AG08396 (cell line): ENCODE measurements around the gene EXOC3L4.

Experiments used
- DNase-seq: peaks from one replicate; pipeline ENCODE4 v3.0.0; 2012; ENCODE audit warnings: low spot score, mixed read lengths

Gene EXOC3L4

GRCh38 chr14:103070971-103071542 is 23.5 kb upstream of the EXOC3L4 start:
- no peak for DNase-seq

- no peak for DNase-seq
Observed at GRCh38 chr14:103071544-103072251, 22.8 kb upstream of the EXOC3L4 start.

DNA sequence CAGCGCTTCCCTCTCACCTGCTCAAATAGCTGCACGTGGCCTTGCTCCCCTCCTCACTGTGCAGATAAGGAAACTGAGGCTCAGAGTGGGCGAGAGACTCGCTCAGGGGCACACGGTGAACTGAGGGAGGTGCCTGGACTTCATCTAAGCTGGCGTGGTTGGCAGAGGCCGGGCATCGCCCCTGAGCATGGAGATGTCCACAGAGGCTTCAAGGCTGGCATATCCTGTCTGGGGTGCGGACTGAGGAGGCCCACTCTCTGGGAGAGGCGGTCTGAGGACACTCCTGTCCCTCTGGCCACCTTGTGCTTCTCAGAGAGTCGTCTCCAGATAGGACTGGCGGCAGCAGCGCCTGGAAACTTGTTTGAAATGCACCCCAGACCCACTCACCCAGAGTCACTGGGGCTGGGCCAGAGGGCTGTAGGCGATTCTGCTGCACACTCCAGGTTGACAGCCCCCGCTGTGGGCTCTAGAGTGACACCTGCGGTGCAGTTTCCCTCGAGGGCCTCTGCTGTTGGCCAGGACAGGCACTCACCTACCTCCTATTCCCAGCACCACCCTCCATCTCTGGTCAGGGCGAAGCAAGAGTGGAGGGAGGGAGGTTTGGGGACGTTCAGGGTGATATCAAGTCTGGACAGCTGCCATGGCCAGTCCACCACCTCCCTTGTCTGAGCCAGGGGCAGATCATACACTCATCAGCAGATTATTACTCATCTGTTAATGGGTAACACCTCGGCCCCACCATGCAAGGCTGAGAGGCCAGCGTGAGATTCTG is 21.7 kb upstream of the EXOC3L4 start:
- DNase-seq, result no peak

DNA sequence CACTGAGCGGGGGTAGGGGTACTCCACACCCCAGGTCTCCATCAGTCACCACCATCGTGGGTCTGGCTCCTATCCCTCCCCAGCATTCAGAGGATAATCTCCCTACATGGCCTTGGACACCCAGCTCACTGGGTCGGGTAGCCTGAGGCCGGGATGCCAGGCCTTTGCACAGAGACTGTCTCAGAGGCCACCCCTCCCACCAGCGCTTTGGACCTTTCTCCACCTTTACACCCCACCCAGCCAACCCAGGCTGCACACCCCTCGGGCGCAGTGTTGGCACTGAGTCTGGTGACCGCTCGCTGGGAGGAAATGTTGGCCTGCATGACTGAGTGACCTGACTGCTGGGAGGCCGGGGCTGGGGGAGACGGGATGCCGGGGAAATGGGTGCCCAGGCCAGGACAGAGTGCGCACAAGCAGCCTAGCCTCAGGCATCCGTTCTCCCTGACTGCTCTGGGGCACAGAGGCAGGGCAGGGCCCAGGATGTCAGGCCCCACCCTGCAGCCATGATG is 21.1 kb upstream of the EXOC3L4 start:
- no peak for DNase-seq

DNA sequence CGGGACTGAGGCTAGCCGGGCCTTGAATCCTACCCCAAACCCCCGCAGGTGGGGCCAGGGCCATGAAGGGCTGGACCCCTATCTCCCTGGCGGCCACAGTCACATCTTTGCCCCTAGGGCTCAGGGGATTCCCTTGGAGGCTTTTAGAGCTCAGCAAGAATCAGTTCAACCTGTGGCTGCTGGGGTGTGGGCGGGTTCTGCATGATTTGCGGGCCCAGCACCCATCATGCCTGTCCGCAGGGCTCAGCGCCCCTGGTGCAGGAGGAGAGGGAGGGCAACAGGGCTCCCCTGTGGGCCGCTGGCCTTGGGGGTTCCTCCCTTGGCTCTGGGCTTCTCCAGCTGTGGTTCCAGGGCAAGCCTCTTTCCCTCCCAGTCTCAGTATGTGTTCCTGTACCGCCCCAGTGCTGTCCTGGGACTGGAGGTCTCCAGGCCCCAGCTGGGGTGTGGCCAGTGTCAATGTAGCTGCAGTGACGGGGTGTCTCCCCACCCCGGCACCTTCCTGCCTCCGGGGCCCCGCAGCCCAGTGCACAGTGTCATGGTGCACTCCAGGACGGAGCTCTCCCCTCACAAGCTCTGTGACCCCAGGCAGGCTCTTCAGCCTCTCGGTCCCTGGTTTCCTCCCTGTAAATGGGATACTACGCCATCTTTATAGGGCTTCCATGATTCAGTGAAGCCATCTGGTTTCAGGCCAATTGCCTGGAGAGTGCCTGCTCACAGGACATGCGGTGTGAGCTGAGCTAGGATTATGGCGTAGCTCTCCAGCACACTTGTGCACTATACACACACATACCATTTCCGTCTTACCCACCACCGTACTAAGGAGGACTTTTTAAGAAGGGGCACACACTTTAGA is 20.4 kb upstream of the EXOC3L4 start:
- no peak for DNase-seq

- DNase-seq, result no peak
Observed at GRCh38 chr14:103074729-103075367, 19.7 kb upstream of the EXOC3L4 start.

GRCh38 chr14:103078420-103078749 is 16.1 kb upstream of the EXOC3L4 start:
- peak; percentile 87 for DNase-seq

DNA sequence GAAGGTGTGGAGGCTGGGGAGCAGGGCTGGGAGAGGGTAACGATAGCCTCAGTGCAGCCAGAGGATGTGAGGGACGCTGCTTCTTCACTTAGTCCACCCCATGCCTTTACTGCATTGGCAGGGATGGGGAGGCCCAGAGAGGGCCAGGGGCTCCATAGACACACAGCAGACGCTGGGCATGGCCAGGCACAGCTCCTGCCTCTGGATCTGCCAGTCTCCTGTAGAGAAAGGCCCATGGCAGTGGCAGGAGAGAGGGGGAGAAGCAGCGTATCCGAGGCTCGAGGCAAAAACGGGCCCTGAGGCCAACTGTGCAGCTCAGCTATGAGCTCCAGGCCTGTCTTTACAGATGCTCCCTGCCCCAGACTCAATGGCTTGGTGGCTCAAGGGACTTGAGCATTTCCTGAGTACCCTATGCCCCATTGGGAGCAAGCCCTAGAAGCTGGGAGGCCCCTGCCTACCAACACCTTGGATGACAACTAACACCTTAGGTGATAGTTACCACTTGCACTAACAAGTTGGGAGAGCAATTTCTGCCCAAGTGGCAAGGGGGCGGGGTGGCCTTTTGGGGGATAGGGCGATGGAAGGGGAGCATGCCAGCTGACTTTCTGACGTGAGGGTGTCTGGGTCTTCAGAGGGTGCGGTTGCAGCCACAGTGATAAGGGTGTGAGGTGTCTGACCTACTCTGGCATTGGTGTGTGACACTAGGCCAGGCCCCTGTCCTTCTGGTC is 15.5 kb upstream of the EXOC3L4 start:
- no peak for DNase-seq

DNA sequence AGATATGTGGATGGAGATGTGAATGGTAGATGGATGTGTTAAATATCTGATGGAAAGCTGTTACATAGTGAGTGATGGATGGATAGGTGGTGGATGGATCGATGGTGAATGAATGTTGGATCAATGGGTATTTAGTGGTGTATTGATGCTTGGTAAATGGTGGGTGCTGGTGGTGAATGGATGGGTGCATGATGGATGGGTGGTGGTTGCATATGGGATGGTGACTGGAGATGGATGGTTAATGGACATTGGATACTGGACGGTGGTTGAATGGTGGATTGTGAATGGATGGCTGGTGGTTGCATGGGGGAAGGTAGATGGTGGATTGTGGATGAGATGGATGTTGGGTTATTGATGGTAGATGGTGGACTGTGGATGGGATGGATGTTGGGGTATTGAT is 12.6 kb upstream of the EXOC3L4 start:
- no peak for DNase-seq

DNA sequence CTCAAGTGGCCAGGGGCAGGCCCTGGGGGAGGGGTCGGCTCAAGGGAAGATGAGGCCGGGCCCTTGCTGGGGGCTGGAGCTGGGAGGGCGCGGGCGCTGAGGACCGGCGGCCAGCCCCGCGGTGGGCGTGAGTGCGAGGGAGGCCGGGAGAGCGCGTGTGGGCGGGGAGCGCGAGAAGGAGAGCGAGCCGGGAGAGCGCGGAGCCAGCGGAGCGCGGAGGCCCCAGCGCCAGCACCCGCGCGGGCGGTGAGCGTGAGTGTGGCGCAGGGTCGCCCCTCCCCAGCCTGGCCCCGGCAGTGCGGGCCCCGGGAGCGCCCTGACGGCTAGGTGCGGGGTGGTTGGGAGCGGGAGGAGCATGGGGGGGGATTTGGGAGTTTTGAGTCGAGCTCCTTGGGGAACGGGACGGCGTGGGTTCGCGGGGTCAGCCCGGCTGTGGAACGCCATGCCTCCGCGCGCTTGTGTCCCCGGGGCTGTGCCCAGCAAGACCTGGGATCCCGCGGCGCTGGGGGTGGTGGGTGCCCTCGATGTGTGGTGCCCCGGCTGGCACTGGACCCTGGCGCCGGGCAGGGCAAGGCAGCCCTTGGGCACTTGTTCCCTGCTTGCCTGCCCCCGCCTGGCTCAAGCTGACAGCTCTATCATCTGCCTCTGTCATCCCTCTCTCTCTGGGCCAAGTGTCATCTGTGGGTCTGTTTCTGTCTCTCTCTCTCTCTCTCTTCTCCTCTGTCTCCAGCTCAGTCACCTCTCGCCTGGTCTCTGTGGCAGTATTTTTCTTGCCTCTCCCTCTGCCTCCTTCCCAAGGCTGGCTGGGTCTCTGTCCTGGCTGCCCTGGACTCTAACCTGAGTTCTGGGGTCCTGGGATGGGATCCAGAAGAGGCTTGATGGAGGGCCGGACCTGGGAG is 10.3 kb upstream of the EXOC3L4 start, which contains the start of gene LBHD2:
Gene LBHD2 (plus strand): TSS at position 190 of the 899 bp plus-strand sequence. CDS start 1,803 bp downstream, outside the sequence.
- DNase-seq, result no peak

GRCh38 chr14:103085106-103086091 is 9.1 kb upstream of the EXOC3L4 start:
- DNase-seq, result no peak

DNA sequence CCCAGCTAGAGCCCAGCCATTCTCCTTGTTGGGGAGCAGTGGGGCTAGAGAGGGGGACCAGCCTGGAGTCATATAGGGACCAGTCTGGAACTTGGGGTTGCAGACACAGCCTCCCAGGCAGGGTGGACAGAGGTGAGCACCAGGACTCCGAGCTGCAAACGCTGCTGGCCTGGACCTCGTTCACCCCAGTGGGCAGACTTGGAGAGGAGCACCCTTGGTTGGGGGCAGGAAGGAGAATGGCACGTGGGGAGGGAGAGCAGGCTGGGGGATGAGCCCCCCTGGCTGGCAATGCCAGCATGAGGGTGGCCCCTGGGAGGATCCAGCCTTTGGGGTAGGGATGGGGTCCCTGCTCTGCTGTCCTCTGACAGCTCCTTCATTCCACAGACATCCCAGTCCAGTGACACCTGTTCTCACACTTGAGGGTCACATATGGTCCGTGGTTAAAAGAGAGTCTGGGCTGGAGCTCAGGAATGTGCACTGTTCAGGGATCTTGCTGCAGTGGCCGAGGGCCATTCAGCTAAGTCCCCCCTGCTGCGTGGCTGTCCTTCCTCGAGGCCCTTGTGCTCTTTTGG is 7.7 kb upstream of the EXOC3L4 start:
- no peak for DNase-seq

GRCh38 chr14:103087343-103087835 is 7.1 kb upstream of the EXOC3L4 start:
- DNase-seq, result no peak

DNA sequence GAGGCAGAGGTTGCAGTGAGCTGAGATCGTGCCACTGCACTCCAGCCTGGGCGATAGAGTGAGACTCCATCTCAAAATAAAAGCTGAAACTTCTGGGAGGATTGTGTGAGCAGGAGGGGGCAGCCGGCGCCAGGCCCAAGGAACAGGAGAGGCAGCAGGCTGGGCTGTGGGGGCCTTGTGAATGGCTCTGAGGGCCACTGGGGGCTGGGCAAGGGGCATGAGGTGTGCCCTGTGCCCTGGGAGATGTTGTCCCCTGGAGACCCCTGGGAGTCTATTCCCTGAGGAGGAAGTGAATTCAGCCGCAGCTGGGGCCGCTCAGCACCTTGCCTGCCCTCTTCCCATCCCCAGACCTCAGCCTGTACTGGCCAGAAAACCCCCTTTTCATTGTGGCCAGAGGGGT is 5.6 kb upstream of the EXOC3L4 start:
- no peak for DNase-seq

GRCh38 chr14:103089386-103090335 is 4.9 kb upstream of the EXOC3L4 start:
- DNase-seq, result no peak

DNA sequence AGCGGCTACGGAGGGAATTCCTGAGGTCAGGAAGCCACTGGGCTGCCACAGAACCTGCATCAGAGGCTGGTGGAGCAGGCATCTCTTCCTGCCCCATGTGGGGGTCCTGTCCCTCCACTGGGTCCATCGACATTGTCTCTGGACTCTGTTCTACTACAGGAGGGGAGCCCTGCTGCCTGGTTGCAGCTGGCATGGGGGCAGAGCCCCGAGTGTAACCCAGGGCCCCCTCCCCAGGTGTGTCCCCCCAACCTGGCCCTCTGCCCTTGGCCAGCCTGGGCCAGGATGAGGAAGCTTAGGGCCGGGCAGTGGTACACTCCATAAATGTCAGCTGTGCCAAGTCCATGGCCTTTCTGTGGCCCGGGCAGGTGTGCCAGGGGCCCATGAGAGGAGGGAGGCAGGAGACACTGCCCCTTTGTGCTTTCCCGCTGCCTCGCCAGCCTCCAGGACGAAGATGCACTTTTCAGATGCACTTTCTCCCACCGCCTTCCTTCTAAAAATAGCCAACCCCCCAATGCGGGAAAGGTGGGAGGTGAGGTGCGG is 4.0 kb upstream of the EXOC3L4 start:
- DNase-seq, result no peak
